Body of pancreas (tissue), 4 donors: ENCODE measurements around the gene PRDM16.

Experiments
- POLR2A ChIP-seq, 3 donors: fragments of 450-650 bp; IDR thresholded peaks; one replicate each; pipeline ENCODE4 v1.6.1; 2016; ENCODE audit warnings: antibody characterized with exemption in 3 of 3, mild to moderate bottlenecking in 2 of 3
- TF ChIP-seq, protein P1 (sequence below), 7 experiments: fragments of 450-650 bp in 4 of 7; fragments of 200-600 bp in 3 of 7; sonication (generic) in 3 of 7; IDR thresholded peaks; one replicate each; pipeline ENCODE4 v1.5.1; 2016 to 2019; ENCODE audit warnings: antibody characterized with exemption in 7 of 7

DNA sequence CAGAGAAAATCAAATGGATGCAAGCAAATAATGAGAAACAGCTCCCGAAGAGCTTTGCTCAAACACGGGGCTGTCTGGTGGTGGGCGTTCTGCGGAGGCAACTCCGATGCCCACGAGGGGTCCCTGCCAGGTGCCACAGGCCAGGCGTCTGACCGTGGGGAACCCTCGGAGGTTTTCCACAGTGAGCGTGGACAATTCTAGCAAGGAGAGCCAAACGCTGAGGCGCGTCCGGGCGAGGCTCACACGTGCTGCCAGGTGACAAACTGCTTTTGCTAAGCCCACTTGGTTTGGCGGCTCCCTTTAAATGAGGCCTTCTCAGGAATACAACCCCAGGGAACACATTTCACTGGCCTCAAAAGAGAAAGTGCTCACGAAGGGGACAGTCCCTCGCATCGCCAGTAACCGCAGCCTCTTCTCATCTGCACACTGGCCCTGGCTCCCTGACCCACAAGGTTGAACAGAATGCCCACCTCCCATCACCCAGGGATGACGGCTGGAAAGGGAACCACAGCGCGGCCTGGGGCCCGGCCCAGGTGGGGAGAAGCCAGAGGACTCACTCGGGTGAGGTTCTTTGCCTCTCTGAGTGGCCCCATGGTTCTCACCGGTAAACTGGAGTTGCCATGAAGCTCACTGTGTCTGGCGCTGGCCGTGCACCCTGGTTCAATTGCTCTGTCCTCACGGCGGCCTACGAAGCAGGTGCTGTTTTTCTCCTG is 97.4 kb downstream of the PRDM16 start:
- TF ChIP-seq POLR2A (IDR thresholded peaks at IDR 0.05): no peak
- TF ChIP-seq, protein P1, sequence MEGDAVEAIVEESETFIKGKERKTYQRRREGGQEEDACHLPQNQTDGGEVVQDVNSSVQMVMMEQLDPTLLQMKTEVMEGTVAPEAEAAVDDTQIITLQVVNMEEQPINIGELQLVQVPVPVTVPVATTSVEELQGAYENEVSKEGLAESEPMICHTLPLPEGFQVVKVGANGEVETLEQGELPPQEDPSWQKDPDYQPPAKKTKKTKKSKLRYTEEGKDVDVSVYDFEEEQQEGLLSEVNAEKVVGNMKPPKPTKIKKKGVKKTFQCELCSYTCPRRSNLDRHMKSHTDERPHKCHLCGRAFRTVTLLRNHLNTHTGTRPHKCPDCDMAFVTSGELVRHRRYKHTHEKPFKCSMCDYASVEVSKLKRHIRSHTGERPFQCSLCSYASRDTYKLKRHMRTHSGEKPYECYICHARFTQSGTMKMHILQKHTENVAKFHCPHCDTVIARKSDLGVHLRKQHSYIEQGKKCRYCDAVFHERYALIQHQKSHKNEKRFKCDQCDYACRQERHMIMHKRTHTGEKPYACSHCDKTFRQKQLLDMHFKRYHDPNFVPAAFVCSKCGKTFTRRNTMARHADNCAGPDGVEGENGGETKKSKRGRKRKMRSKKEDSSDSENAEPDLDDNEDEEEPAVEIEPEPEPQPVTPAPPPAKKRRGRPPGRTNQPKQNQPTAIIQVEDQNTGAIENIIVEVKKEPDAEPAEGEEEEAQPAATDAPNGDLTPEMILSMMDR (IDR thresholded peaks at IDR 0.05): no peak
